ENCODE results near the gene SLC43A2.

The SLC43A2 gene

DNA sequence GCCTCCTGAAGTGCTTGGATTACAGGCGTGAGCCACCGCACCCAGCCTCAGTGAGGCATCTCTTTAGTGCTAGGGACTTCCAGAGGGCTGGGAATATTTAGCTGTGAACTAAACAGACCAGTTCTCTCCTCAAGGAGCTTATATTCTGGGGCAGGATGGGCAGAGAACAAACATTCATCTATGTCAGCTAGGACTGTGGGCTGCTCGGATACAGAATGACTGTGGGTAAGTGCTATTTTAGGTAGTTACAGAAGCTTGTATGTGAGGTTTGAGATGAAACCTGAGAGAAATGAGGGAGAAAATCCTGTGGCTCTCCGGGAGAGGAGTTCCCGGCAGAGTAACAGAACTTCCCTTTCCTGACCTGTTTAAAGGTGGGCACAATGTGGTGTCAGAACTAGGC lies 106.0 kb downstream of the SLC43A2 start:
- TF ChIP-seq TCF4 (CRISPR knock-in tag; IDR thresholded peaks at IDR 0.05; ENCODE audit: borderline replicate concordance): no peak
- TF ChIP-seq PPARA (CRISPR knock-in tag; IDR thresholded peaks at IDR 0.05; ENCODE audit: borderline replicate concordance): no peak
- TF ChIP-seq ZNF70 (CRISPR knock-in tag; IDR thresholded peaks at IDR 0.05): no peak
- TF ChIP-seq ZNF565 (CRISPR knock-in tag; conservative IDR thresholded peaks at IDR 0.05; ENCODE audit: low read depth): no peak
- no peak for ATAC-seq

DNA sequence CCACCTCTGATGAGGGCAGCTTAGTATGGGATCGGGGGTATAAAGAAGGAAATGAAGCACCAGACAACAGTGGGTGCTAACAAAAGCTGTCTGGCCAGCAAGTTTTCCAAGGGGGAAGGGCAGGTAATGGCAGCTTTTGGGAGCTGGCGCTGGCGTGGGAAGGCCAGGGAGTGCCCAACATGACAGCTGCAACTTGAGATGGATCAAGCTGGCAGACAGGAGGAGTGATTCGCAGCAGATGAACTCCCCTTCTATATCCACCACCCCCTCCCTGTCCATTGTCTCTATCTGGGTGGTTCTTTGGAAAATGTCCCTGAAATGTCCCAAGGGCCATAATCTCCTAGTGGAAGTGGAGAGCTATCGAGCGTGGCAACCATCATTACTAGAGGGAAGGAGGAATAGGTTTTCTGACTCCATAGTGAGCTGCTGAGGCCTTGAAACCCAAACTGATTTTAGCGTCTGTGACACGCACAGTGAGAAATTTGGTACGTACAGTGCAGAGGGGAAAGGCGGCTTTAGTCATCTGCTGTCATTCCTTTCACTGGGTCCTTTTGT lies 107.5 kb downstream of the SLC43A2 start:
- ATAC-seq: no peak
- TF ChIP-seq PPARA (CRISPR knock-in tag; IDR thresholded peaks at IDR 0.05; ENCODE audit: borderline replicate concordance): no peak
- no peak for TF ChIP-seq ZFP3 (CRISPR knock-in tag; IDR thresholded peaks at IDR 0.05)
- TF ChIP-seq PATZ1 (CRISPR knock-in tag; IDR thresholded peaks at IDR 0.05; ENCODE audit: borderline replicate concordance): no peak
- TF ChIP-seq, protein P1, sequence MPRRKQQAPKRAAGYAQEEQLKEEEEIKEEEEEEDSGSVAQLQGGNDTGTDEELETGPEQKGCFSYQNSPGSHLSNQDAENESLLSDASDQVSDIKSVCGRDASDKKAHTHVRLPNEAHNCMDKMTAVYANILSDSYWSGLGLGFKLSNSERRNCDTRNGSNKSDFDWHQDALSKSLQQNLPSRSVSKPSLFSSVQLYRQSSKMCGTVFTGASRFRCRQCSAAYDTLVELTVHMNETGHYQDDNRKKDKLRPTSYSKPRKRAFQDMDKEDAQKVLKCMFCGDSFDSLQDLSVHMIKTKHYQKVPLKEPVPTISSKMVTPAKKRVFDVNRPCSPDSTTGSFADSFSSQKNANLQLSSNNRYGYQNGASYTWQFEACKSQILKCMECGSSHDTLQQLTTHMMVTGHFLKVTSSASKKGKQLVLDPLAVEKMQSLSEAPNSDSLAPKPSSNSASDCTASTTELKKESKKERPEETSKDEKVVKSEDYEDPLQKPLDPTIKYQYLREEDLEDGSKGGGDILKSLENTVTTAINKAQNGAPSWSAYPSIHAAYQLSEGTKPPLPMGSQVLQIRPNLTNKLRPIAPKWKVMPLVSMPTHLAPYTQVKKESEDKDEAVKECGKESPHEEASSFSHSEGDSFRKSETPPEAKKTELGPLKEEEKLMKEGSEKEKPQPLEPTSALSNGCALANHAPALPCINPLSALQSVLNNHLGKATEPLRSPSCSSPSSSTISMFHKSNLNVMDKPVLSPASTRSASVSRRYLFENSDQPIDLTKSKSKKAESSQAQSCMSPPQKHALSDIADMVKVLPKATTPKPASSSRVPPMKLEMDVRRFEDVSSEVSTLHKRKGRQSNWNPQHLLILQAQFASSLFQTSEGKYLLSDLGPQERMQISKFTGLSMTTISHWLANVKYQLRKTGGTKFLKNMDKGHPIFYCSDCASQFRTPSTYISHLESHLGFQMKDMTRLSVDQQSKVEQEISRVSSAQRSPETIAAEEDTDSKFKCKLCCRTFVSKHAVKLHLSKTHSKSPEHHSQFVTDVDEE (CRISPR knock-in tag; IDR thresholded peaks at IDR 0.05): no peak
- TF ChIP-seq TOX (CRISPR knock-in tag; IDR thresholded peaks at IDR 0.05; ENCODE audit: borderline replicate concordance): no peak
- no peak for TF ChIP-seq ESRRG (CRISPR knock-in tag; IDR thresholded peaks at IDR 0.05)
- no peak for TF ChIP-seq GLIS3 (CRISPR knock-in tag; IDR thresholded peaks at IDR 0.05)
- TF ChIP-seq, protein P2, sequence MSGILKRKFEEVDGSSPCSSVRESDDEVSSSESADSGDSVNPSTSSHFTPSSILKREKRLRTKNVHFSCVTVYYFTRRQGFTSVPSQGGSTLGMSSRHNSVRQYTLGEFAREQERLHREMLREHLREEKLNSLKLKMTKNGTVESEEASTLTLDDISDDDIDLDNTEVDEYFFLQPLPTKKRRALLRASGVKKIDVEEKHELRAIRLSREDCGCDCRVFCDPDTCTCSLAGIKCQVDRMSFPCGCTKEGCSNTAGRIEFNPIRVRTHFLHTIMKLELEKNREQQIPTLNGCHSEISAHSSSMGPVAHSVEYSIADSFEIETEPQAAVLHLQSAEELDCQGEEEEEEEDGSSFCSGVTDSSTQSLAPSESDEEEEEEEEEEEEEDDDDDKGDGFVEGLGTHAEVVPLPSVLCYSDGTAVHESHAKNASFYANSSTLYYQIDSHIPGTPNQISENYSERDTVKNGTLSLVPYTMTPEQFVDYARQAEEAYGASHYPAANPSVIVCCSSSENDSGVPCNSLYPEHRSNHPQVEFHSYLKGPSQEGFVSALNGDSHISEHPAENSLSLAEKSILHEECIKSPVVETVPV (CRISPR knock-in tag; IDR thresholded peaks at IDR 0.05): no peak

- TF ChIP-seq PPARA (CRISPR knock-in tag; IDR thresholded peaks at IDR 0.05; ENCODE audit: borderline replicate concordance) (no peak), GLIS3 (CRISPR knock-in tag; IDR thresholded peaks at IDR 0.05) (no peak), ZFP3 (CRISPR knock-in tag; IDR thresholded peaks at IDR 0.05) (no peak)
- TF ChIP-seq, protein P2 (CRISPR knock-in tag; IDR thresholded peaks at IDR 0.05): no peak
- ATAC-seq: no peak
Observed at GRCh38 chr17:1519678-1520077, 109.0 kb downstream of the SLC43A2 start.

All from SK-N-SH treated with all-trans-retinoic acid at 6 μM for 48 hours (cell line).